OCI-LY7 (cell line): ENCODE measurements around the gene THAP4. TPM values are rescaled to one million over a fixed set of nuclear protein-coding genes. Genes with fewer than 3 reads are reported as not detected.

Source experiments
- BruUV-seq: library from RNA; stranded (reverse); fragments of 400-500 nt; replicated peaks from 2 replicates; lab custom pipeline; 2021; lab: Mats Ljungman, UMichigan
- CTCF ChIA-PET: fragments of 300-600 bp; sonication (Branson Sonifier 250); formaldehyde crosslinking; loops from one replicate; lab custom pipeline; 2022; ENCODE audit warnings: antibody characterized with exemption; ENCODE audit not compliant: unreplicated experiment; lab: Charles Lee
- POLR2A ChIA-PET: fragments of 300-600 bp; sonication (Branson Sonifier 250); formaldehyde crosslinking; loops from one replicate; lab custom pipeline; 2022; ENCODE audit warnings: antibody characterized with exemption; lab: Charles Lee
- DNase-seq: peaks from one replicate; pipeline ENCODE4 v3.0.0-alpha.2; 2015; ENCODE audit warnings: low spot score
- H2AFZ ChIP-seq: fragments of 200-600 bp; sonication (generic), shearing (Covaris generic); 2 replicates; pipeline ENCODE4 v1.6.1; 2014; ENCODE audit warnings: mild to moderate bottlenecking, antibody characterized with exemption, low read length, moderate library complexity
- H3K27ac ChIP-seq: fragments of 200-600 bp; sonication (generic); 2 replicates; pipeline ENCODE4 v1.5.1; 2014; ENCODE audit warnings: mixed run types, low read depth, mild to moderate bottlenecking, moderate library complexity, low read length, inconsistent platforms; ENCODE audit not compliant: poor library complexity, severe bottlenecking
- H3K36me3 ChIP-seq: fragments of 200-600 bp; sonication (generic); 2 replicates; pipeline ENCODE4 v1.6.1; 2014; ENCODE audit warnings: mild to moderate bottlenecking, antibody characterized with exemption, low read length, moderate library complexity, mixed read lengths; ENCODE audit not compliant: insufficient read depth
- H3K4me1 ChIP-seq: fragments of 200-600 bp; sonication (generic); 2 replicates; pipeline ENCODE4 v1.5.1; 2014; ENCODE audit warnings: mild to moderate bottlenecking, low read length; ENCODE audit not compliant: insufficient read depth, poor library complexity, severe bottlenecking
- H3K4me2 ChIP-seq: fragments of 200-600 bp; sonication (generic); 2 replicates; pipeline ENCODE4 v1.6.1; 2014; ENCODE audit warnings: mild to moderate bottlenecking, low read length
- H3K4me3 ChIP-seq: fragments of 200-600 bp; sonication (generic); 2 replicates; pipeline ENCODE4 v1.5.1; 2014; ENCODE audit warnings: mild to moderate bottlenecking, low read depth, low read length; ENCODE audit not compliant: poor library complexity, severe bottlenecking
- H3K79me2 ChIP-seq: fragments of 200-600 bp; sonication (generic); 2 replicates; pipeline ENCODE4 v1.6.1; 2016; ENCODE audit warnings: low read depth, mild to moderate bottlenecking, low read length, moderate library complexity, mixed read lengths; ENCODE audit not compliant: insufficient read depth
- H3K9me2 ChIP-seq: fragments of 200-600 bp; sonication (generic); 2 replicates; pipeline ENCODE4 v1.6.1; 2016; ENCODE audit warnings: mild to moderate bottlenecking, low read length, mixed read lengths; ENCODE audit not compliant: insufficient read depth
- H3K9me3 ChIP-seq: fragments of 200-600 bp; sonication (generic); 2 replicates; pipeline ENCODE4 v1.6.1; 2014; ENCODE audit warnings: mild to moderate bottlenecking, mixed run types, low read length, mixed read lengths
- H4K20me1 ChIP-seq: fragments of 200-600 bp; sonication (generic); 2 replicates; pipeline ENCODE4 v1.6.1; 2014; ENCODE audit warnings: mild to moderate bottlenecking, antibody characterized with exemption, low read length, moderate library complexity, mixed read lengths; ENCODE audit not compliant: insufficient read depth
- CTCF ChIP-seq: fragments of 200-600 bp; sonication (generic); conservative IDR thresholded peaks from 2 replicates; pipeline ENCODE4 v1.5.1; 2014; ENCODE audit warnings: mild to moderate bottlenecking, antibody characterized with exemption, low read length, moderate library complexity, mixed read lengths
- EZH2phosphoT487 ChIP-seq: fragments of 200-600 bp; sonication (generic); IDR thresholded peaks from 2 replicates; pipeline ENCODE4 v1.6.1; 2018; ENCODE audit warnings: low read depth, borderline replicate concordance, mild to moderate bottlenecking, mixed run types, antibody characterized with exemption, low read length, moderate library complexity, mixed read lengths
- intact Hi-C: fragments of 100-400 bp; cut with micrococcal nuclease; formaldehyde crosslinking; loops from one replicate; pipeline ENCODE4 v1.10.0; 2022; ENCODE audit not compliant: unreplicated experiment
- total RNA-seq, 2 experiments: library from RNA; depleted of rRNA in 1 of 2; stranded (reverse); fragments of >200 nt in 1 of 2; shearing (Covaris generic) in 1 of 2; gene quantifications; 2 replicates each; pipeline ENCODE4 v1.2.3, GENCODE V29; 2014 to 2022

The THAP4 gene
- total RNA-seq, 2 experiments from 2014 or later, result 61.6 to 65.6 TPM

GRCh38 chr2:241547781-241548450 is 89.0 kb downstream of the THAP4 start:
- ChIA-PET POLR2A (no interaction called here), CTCF (no interaction called here)
- Histone ChIP-seq H3K4me1 (no peaks in the 10 kb centered on the region), H3K9me3 (no peaks in the 10 kb centered on the region), H4K20me1 (no peaks in the 10 kb centered on the region), H3K4me2 (no peak overlapping the region), H3K79me2 (no peaks in the 10 kb centered on the region), H3K4me3 (no peak overlapping the region), H3K36me3 (no peaks in the 10 kb centered on the region), H2AFZ (no peak overlapping the region), H3K27ac (no peak overlapping the region), H3K9me2 (no peaks in the 10 kb centered on the region)
- DNase-seq, result no peak
- TF ChIP-seq CTCF, result no peak
- no peak for TF ChIP-seq EZH2phosphoT487
- no TSS peak for BruUV-seq
- intact Hi-C loops, result no loop called here

- Histone ChIP-seq H4K20me1 (no peaks in the 10 kb centered on the region), H3K27ac (no peak overlapping the region), H3K4me3 (no peak overlapping the region), H3K79me2 (no peaks in the 10 kb centered on the region), H3K9me3 (no peaks in the 10 kb centered on the region), H3K36me3 (no peaks in the 10 kb centered on the region), H3K4me1 (no peaks in the 10 kb centered on the region), H3K9me2 (no peaks in the 10 kb centered on the region), H3K4me2 (no peak overlapping the region), H2AFZ (no peak overlapping the region)
- no peak for TF ChIP-seq CTCF
- no peak for TF ChIP-seq EZH2phosphoT487
- ChIA-PET CTCF (no interaction called here), POLR2A (no interaction called here)
- no peak for DNase-seq
- intact Hi-C loops, result no loop called here
- no TSS peak for BruUV-seq
These were observed 90.0 kb downstream of the THAP4 start for GRCh38 chr2:241546771-241547498.
